Effector memory CD8-positive, alpha-beta T cell (primary cell): ENCODE results near the gene TMEM120B.
"Not testable (repeated sequence)": the region's sequence is repeated elsewhere in the genome, so short reads cannot be mapped to it uniquely, and the experiment has no call there.

ENCODE experiments used
- ATAC-seq: fragments of 150-1000 bp; cut with Tn5 transposase; replicated peaks from 2 replicates; pipeline ENCODE4 v1.10.0; 2021; ENCODE audit warnings: mild to moderate bottlenecking, moderate library complexity
- DNase-seq, 3 experiments: peaks; one replicate each; pipeline ENCODE4 v3.0.0; 2021
- H3K27ac Mint-ChIP-seq, 2 donors: one replicate each; pipeline ENCODE4 v1.8.0; 2022; ENCODE audit warnings: mild to moderate bottlenecking in 2 of 2, mixed read lengths in 2 of 2, moderate library complexity in 2 of 2
- H3K27me3 Mint-ChIP-seq, 2 donors: one replicate each; pipeline ENCODE4 v1.8.0; 2022; ENCODE audit warnings: mixed read lengths in 2 of 2
- H3K36me3 Mint-ChIP-seq: one replicate; pipeline ENCODE4 v1.8.0; 2022; ENCODE audit warnings: mild to moderate bottlenecking, moderate library complexity, mixed read lengths; ENCODE audit not compliant: insufficient read depth
- H3K4me1 Mint-ChIP-seq, 2 donors: one replicate each; pipeline ENCODE4 v1.8.0; 2022; ENCODE audit warnings: low read depth in 2 of 2, mixed read lengths in 2 of 2
- H3K4me3 Mint-ChIP-seq, 2 donors: one replicate each; pipeline ENCODE4 v1.8.0; 2022; ENCODE audit warnings: mild to moderate bottlenecking in 2 of 2, mixed read lengths in 2 of 2, moderate library complexity in 2 of 2
- H3K9me3 Mint-ChIP-seq, 2 donors: one replicate each; pipeline ENCODE4 v1.8.0; 2022; ENCODE audit warnings: mixed read lengths in 2 of 2

The TMEM120B gene

DNA sequence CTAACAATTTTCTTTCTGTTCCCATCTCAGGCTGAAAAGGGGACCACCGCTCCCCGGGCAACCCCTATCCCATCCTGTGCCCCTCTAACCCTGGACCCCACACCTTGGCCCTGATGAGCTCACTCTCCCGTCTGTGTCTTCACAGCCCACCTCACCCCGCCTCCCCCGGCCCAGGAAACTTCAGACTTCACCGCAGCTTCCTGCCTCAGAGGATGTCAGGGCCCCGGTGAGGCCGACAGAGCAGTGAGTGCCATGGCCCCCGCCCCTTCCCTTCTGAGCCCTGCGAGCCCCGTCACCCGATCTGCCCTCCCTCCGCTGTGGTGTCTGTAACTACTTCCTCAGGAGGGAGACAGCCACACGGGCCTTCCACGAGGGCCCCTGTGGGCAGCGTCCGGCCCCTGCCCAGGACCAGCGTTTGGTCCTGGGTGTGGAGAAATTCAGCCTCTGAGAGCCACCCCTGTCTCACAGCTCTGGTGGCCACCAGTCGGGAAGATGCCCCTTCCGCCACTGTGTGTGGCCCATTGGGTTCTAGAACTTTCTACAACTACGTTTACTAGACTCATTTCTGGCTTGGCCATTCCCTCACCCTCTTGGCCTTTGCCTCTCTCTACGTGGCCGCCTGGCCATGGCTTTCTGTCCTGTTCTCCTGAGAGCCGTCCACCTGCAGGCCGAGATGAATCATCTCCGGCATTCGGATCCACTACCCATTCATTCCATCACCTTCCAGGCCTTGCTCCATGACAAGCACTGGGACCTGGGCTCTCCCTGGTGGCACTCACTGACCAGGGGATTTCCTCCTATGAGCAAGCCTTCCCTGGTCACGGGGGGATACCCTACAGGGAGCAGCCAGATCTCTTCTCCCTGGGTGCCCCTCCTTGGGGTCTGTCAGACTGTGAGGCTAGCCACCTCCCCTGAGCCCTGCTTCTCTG, 77.5 kb downstream of the TMEM120B start:
- H3K27ac Mint-ChIP-seq = peak overlapping the region; percentile 98 to 100
- DNase-seq = peak; percentile 93 to 94 (median 93)
- H3K27me3 Mint-ChIP-seq = no peaks in the 10 kb centered on the region

DNA sequence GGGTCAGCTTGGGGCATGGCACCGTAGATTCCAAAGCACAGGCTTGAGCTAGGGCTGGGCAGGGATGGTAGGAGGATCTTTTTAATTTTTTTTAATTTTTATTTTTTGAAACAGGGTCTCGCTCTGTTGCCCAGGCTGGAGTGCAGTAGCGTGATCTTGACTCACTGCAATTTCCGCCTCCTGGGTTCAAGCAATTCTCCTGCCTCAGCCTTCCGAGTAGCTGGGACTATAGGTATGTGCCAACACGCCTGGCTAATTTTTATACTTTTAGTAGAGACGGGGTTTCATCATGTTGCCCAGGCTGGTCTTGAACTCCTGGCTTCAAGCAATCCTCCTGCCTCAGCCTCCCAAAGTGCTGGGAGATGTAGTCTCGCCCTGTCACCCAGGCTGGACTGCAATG, 78.2 kb downstream of the TMEM120B start:
- not testable (repeated sequence) for ATAC-seq, DNase-seq, H3K27me3 Mint-ChIP-seq, H3K9me3 Mint-ChIP-seq
- peaks cover 95% of the 10 kb centered on the region for H3K36me3 Mint-ChIP-seq
- peak overlapping the region; percentile 86 to 90 for H3K4me3 Mint-ChIP-seq
- H3K27ac Mint-ChIP-seq = peak overlapping the region; percentile 98 to 100
- peaks cover 76 to 77% of the 10 kb centered on the region in 2 donors for H3K4me1 Mint-ChIP-seq

More for the DNA sequence above, 77.5 kb downstream of the TMEM120B start:
- peaks cover 96% of the 10 kb centered on the region for H3K36me3 Mint-ChIP-seq
- peaks cover 74 to 75% of the 10 kb centered on the region in 2 donors for H3K4me1 Mint-ChIP-seq
- H3K4me3 Mint-ChIP-seq = peak overlapping the region; percentile 86 to 90
- H3K9me3 Mint-ChIP-seq = no peaks in the 10 kb centered on the region
- ATAC-seq = peak; percentile 63

DNA sequence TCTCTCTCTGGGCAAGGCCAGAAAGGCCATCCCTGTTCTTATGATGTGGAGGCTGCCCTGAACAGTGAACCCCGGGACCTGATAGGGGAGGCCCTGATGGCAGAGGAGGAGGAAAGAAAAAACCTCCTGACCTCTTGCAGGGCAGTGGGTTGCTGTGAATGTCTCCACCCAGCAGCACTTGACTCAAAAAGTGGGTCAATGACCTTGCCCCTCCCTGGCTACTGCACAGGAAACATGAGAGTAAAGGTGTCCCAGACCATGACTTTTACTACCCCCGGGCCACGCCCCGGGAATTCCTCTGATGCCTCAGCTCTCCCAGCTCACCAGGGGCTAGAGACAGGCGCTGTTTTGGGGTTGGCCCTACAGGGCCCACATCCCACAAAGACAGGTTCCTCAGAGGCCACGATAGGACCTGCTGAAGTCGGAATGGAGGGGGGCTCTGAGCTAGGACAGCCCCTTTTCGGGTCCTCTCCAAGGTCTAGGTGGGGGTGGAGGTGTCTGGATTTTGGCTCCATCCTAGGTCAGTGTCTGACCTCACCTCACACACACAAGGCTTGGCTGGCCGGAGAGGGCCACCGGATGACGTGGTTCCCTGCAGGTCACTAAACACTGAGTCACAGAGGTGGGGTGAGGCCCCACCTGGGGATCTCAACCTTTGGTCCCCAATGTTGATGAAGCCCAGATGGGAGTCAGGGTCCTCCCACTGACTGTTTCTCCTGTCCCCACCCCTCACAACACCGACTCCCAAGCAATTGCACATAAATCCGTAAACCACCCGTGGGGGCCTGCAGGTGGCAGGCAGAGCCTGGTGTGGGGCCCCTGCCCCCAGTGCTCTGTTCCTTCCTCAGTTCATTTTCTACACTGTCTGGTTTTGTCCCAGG, 79.4 kb downstream of the TMEM120B start:
- peaks cover 87% of the 10 kb centered on the region for H3K36me3 Mint-ChIP-seq
- no peaks in the 10 kb centered on the region for H3K9me3 Mint-ChIP-seq
- ATAC-seq (no peak), DNase-seq (no peak)
- H3K27me3 Mint-ChIP-seq = no peaks in the 10 kb centered on the region
- H3K4me1 Mint-ChIP-seq = peaks cover 66% of the 10 kb centered on the region in 2 donors
- H3K4me3 Mint-ChIP-seq = peak overlapping the region; percentile 86 to 90
- peak overlapping the region; percentile 98 to 100 for H3K27ac Mint-ChIP-seq

DNA sequence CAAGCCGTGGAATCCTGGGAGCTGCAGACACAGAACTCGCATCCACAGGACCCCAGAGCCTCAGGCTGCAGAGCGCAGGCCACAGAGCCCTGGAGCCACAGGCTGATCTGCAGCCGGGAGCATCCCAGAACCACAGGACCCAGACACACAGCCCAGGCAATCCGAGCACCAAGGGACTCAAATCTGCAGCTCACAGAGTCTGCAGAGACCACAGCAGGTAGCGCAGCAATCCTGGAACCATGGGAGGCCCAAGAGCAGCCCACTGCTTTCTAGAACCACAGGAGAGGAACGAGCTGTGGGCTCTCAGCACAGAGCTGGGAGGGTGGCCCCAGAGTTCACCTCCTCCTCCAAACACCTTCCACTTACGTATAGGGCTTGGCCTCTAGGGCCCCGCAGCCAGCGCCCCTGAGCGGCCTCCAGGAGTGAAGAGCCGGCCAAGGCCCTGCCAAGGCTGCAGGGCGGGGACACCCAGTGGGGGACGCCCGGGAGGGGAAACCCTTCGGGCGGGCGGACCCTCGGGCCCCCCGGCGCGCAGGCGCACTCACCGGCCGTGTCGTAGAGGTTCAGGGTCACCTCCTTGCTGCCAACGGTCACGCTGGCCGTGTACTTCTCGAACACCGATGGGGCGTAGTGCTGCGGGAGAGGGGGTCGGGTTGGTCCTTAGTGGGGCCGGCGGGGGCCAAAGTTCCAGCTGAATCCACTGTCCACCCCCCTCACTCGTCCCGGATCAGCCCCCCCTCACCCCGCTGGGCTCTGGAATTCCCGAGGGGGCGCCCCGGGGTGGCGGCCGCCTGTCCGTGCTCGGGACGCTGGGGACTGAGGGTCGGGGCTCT, 80.3 kb downstream of the TMEM120B start:
- ATAC-seq = peak; percentile 15
- peaks cover 62 to 64% of the 10 kb centered on the region in 2 donors for H3K4me1 Mint-ChIP-seq
- peak overlapping the region; percentile 98 to 100 for H3K27ac Mint-ChIP-seq
- H3K27me3 Mint-ChIP-seq = no peaks in the 10 kb centered on the region
- no peaks in the 10 kb centered on the region for H3K9me3 Mint-ChIP-seq
- H3K36me3 Mint-ChIP-seq = peaks cover 84% of the 10 kb centered on the region
- DNase-seq = peak; percentile 58 to 63 (median 61)
- peak overlapping the region; percentile 86 to 90 for H3K4me3 Mint-ChIP-seq

DNA sequence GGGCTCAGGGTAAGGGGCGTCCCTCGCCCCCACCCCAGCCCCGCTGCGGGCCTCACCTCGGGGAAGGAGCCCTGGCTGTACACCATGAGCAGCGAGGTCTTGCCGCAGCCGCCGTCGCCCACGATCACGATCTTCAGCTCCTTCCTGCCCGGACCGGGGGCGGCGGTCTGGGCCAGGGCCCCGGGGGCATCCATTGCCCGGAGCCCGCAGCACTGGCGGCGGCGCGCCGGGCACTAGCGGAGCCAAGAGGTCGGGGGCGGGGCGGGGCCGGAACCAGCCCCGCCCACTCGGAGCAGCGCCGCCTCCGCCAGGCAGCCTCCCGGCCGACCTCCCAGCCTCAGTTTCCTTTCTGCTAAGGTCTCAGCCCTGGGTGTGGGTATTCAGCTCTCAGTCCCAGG, 80.9 kb downstream of the TMEM120B start, which contains the start of gene RHOF:
RHOF (minus strand) TSS at position 249 of the 398 bp plus-strand sequence; CDS start at position 194, 55 bp downstream.
- Mint-ChIP-seq H3K27ac (peak within 1 kb of the TSS; percentile 98 to 100), H3K36me3 (peaks cover 84% of the 10 kb centered on the region), H3K4me1 (peaks cover 61% of the 10 kb centered on the region in 2 donors), H3K4me3 (peak within 1 kb of the TSS; percentile 86 to 90), H3K27me3 (no peaks in the 10 kb centered on the region), H3K9me3 (no peaks in the 10 kb centered on the region)
- DNase-seq (no peak), ATAC-seq (peak; percentile 7)

DNA sequence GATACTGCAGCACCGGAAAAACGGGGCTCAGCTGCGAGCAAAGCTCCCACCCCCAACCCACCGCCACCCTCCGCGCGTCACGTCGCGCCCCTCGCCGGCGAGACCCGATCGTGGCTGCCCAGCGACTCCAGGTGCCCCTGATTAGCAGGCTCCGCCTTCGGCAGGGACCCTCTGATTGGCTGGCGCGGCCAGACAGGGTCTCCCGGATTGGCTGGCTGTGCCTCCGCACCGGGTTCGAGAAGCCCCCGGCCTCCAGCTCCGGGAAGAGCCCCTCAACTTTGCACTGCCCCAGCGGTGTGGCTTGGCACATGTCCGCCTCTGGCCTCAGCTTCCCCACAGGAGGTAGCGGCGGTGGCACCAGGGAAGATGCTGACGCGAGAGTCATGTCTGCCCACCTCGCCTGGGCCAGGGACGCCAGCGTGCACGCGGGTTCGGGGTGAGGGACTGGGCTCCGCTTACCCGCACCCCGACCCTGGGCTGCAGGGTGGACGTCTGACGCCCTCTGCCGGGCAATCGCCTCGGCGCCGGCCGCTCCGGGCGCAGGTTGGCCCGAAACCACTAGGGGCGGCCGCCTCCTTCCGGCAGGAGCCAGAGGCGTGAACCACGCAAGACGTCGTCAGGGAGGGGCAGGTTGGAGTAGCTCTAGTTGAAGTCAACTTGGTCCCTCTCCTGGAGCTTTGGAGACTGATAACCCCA, 81.4 kb downstream of the TMEM120B start:
- H3K27ac Mint-ChIP-seq = peak overlapping the region; percentile 87 to 98
- H3K36me3 Mint-ChIP-seq = peaks cover 84% of the 10 kb centered on the region
- peak overlapping the region; percentile 86 to 90 for H3K4me3 Mint-ChIP-seq
- H3K27me3 Mint-ChIP-seq = no peaks in the 10 kb centered on the region
- peaks cover 62 to 63% of the 10 kb centered on the region in 2 donors for H3K4me1 Mint-ChIP-seq
- H3K9me3 Mint-ChIP-seq = no peaks in the 10 kb centered on the region
- ATAC-seq (peak; percentile 58), DNase-seq (peak; percentile 95 to 98 (median 98))

DNA sequence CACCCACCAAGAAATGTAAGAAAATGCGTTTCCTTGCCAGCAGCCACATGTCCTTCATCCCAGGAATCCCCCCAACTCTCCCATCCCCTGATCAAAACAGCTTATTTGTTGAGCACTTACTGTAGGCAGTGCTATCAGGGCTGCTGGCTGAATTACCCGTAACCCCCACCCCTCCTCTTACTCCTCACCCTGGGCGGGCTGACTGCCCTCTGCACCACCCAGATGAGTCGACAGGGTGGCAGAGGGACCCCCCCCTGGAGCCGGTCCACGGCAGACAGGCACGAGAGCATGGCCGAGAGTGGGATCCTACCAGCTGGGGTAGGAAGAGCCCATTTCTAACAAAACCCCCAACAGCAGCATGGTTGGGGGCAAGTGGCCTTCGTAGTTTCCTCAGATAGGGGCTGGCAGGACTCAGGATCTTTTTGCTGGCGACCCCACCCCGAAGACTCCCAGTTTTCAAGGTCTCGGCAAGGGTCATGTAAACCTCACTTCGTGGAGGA, 82.0 kb downstream of the TMEM120B start:
- H3K27ac Mint-ChIP-seq = peak overlapping the region; percentile 87 to 98
- H3K9me3 Mint-ChIP-seq = no peaks in the 10 kb centered on the region
- peak overlapping the region; percentile 86 to 90 for H3K4me3 Mint-ChIP-seq
- H3K4me1 Mint-ChIP-seq = peaks cover 61 to 64% of the 10 kb centered on the region in 2 donors
- H3K36me3 Mint-ChIP-seq = peaks cover 83% of the 10 kb centered on the region
- ATAC-seq = peak; percentile 9
- no peak for DNase-seq
- no peaks in the 10 kb centered on the region for H3K27me3 Mint-ChIP-seq

DNA sequence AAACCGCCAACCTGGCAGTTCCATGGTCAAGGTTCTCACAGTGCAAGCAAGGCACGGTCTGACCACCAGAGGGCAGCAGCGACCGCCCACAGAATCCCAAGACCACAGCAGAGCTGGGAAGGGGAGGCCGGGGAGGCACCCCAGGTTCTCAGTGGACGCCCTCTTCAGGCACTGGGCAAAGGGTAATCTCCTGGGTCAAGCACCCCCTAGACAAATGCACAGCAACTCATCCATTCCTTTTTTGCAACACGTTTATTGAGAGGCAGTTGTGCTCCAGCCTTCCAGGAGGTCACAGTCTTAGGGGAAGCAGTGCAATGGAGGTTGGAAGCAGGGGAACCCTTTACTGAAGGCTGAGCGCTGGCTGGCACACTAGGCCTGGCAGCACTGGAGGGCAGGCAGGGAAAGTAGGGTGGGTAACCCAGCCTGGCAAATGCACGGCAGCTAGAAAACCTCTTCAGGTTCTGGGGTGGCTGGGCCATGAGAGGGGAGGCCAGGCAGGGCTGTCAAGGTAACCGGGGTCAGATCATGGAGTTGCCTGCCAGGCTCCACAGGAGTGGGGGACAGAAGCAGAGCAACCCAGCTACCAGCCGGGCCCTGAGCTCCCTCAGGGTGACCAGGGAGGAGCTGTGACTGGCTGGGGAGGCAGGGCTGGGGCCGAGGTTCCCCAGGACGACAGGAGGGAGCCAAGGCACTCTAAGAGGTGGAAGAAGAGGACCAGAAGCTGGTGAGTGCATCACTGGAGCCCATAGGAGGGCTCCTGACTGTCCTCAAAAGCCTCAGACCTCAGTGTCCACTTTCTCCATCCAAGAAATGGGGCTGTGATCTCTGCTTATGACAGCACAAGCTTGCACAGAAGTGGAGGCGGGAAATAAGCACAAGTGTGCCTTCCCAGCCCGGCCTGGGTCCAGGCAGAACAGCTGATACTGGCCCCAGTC, 82.7 kb downstream of the TMEM120B start:
- DNase-seq (peak; percentile 78 to 85 (median 79)), ATAC-seq (peak; percentile 14)
- peak overlapping the region; percentile 87 to 98 for H3K27ac Mint-ChIP-seq

DNA sequence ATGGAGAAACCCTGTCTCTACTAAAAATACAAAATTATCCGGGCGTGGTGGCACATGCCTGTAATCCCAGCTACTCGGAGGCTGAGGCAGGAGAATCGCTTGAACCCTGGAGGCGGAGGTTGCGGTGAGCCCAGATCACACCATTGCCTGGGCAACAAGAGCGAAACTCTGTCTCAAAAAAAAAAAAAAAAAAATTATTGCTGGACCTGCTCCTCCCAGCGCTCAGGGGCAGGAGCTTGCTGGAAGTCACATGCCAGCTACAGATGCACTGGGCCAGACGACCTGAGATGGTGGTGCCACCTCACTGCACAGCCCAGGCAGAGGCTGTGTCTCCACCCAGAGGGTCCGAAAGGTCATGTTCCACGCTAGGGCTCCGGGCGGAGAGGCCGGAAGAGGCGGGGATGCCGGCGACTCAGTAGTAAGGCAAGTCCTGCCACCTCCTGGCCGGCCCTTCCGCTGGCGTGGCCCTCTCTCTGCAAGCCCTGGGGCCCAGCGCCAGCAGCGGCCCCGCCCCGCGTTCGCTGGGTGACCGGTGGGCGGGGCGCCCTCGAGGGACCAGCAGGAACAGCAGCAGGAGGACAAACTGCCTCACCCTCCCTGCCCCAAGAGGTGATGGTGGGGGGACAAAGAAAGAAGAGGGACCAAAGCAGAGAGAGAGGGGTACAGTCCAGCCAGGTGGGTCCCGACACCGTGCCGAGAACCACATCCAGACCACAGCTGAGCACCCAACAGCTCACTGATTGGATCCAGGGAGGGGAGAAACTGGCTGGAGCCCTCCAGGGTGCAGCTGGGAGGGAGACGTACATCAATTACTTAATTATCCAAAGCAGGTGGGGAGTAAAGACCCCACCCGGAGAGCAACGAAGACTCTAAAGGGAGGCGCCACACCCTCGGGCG, 84.6 kb downstream of the TMEM120B start:
- H3K4me1 Mint-ChIP-seq = peaks cover 49 to 50% of the 10 kb centered on the region in 2 donors
- H3K4me3 Mint-ChIP-seq = peak overlapping the region; percentile 57 to 83
- peaks cover 74% of the 10 kb centered on the region for H3K36me3 Mint-ChIP-seq
- no peaks in the 10 kb centered on the region for H3K27me3 Mint-ChIP-seq
- ATAC-seq (no peak), DNase-seq (no peak)
- H3K27ac Mint-ChIP-seq = peak overlapping the region; percentile 30 to 82
- H3K9me3 Mint-ChIP-seq = no peaks in the 10 kb centered on the region

More for the DNA sequence above, 82.7 kb downstream of the TMEM120B start:
- no peaks in the 10 kb centered on the region for H3K9me3 Mint-ChIP-seq
- peak overlapping the region; percentile 86 to 90 for H3K4me3 Mint-ChIP-seq
- H3K27me3 Mint-ChIP-seq = no peaks in the 10 kb centered on the region
- peaks cover 54 to 57% of the 10 kb centered on the region in 2 donors for H3K4me1 Mint-ChIP-seq
- peaks cover 76% of the 10 kb centered on the region for H3K36me3 Mint-ChIP-seq

DNA sequence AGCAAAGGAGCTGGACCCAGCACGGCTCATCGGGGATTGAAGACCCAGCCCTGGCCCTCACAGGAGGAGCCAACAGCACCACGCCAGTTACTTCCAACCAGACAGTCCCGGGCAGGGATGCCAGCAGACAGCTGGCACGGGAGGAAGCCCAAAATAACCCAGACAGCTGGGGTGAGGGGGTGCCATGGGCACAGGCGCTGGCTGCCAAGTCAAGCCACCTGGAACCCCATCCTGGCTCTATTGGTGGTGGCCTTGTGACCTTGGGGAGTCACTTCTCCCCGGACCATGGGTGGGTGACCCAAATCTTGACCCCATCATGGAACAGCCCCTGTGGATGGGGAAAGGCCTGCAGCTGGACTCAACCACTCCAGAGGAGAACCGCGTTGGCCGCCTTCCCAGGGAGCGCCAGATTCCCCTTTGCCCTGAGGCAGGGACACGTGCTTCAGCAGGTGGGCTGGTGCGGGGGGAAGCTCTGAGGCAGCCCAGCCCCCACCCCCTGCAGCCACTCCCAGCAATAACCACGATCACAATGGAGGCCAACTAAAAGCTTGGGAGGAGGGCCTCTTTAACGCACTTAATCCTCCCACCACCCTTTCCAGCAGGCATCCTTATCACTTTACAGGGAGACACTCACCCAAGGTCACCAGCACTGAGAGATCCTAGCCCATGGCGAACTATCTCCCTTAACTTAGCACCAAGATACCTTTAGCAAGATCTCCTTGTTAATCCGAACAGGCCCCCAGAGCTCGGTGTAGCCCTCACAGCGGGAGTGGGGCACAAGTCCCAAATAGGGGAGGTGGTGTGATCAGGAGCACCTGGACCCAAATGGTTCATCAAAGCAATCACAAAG, 85.6 kb downstream of the TMEM120B start:
- peak overlapping the region; percentile 81 to 83 for H3K4me3 Mint-ChIP-seq

More for the DNA sequence above, 85.6 kb downstream of the TMEM120B start:
- DNase-seq = no peak
- Mint-ChIP-seq H3K27ac (peak overlapping the region; percentile 82 to 88), H3K4me1 (peaks cover 51 to 53% of the 10 kb centered on the region in 2 donors), H3K36me3 (peaks cover 74% of the 10 kb centered on the region), H3K27me3 (no peaks in the 10 kb centered on the region), H3K9me3 (no peaks in the 10 kb centered on the region)
- ATAC-seq = no peak
